GM21786 (cell line): ENCODE data around the gene TRIM62.
A peak's percentile ranks its signal among the peaks of the same experiment; 100 is the strongest.
"Not testable (repeated sequence)": the region's sequence is repeated elsewhere in the genome, so short reads cannot be mapped to it uniquely, and the experiment has no call there.

Experiments
- ATAC-seq: cut with Tn5 transposase; IDR thresholded peaks from one replicate; pipeline ENCODE4 v1.9.1; 2021; ENCODE audit not compliant: unreplicated experiment

The TRIM62 gene

DNA sequence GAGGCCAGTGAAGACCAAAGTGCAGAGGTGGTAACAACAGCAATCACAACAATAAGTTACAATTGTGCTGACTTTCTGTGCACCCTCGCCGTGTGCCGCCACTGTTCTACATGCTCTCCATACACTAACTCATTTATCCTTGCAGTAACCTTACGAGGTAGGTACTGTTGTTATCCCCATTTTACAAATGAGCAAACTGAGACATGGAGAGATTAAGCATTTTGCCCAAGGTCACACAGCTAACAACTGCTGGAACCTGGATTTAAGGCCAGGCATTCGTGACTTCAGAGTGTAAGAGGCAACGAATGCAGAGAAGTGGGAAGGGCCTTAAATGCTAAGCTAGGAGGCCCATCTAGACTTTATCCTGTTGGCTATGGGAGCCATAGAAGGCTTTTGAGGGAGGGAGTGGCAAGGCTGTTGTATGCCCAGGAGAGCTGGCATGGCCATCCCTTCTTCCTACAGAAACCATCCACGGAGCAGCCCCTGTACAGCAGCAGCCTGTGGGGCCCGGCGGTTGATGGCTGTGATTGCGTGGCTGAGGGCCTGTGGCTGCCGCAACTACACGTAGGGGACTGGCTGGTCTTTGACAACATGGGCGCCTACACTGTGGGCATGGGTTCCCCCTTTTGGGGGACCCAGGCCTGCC lies 64.3 kb downstream of the TRIM62 start:
- ATAC-seq = no peak

DNA sequence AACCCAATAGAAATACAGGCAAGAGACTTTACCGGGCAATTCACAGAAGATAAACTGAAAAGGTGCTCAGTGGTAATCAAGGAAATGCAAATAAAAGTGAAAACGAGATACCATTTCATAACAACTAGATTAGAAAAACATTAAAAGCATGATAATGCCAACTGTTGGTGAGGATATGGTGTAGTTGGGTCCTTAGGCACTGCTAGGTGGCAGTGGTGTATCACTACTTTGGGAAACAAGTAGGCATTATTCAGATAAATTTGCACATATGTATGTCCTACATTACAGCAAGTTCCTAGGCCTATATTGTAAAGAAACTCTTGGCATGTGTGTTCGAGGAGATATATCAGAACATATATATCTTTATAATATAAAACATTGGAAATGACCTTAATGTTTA lies 69.9 kb downstream of the TRIM62 start:
- ATAC-seq = no peak

DNA sequence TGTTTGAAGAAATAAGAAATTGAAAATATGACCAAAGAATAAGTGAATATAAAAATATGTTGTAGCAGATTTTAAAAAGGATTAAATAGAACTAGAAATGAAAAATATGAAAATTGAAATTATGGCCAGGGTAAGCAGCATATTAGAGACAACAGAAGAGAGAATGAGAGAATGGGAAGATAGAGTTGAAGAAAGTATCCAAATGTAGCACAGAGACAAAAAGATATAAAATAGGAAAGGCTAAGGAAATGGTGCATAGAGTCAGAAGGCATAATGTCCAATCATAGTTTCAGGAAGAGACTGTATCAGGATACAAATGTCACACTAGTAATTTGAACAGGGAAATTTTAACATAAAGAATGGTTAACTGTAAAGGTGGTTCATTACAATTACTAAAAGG lies 71.4 kb downstream of the TRIM62 start:
- no peak for ATAC-seq

DNA sequence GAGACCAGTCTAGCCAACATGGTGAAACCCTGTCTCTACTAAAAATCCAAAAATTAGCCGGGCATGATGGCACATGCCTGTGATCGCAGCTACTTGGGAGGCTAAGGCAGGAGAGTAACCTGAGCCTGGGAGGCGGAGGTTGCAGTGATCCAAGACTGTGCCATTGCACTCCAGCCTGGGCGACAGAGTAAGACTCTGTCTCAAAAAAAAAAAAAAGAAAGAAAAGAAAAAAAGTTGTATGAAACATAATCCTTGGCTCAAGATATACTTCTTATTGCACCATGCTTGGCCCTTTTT lies 81.8 kb downstream of the TRIM62 start:
- ATAC-seq = not testable (repeated sequence)

DNA sequence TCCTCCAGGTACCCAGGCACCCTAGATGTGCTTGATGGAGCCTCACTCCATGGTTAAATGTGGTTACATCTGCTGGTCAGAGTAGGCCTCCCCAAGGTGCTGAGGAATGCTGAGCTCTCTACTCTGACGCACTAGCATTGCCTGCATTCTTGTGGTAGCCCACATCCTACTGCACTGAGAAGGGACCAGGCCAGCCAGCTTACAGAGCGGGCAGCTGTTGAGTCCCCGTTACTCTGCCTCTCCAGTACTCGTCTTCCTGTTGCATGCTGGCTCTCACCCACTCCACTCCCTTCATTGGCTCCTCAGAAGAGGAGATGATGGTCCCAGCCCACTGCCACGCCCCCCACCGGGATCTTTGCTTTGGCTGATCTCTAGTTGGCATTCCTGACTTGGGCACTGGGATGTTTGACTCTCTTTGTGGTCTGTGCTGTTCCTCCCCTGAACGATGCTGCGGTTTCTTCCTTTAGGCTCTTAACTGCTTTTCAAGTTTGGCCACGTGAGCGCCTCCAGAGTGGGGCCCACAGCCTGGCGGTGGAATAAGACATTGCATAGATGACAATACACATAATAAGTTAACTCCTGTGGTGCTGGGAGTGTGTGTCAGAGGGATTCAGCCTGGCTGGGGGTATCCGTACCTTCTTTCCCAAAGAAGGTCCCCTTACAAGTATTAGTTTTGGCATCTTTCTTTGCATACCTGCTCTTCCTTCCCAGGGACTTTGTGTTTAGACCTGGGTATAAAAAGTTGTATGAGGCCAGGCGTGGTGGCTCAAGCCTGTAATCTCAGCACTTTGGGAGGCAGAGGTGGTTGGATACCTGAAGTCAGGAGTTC lies 82.3 kb downstream of the TRIM62 start:
- peak; percentile 77 for ATAC-seq

DNA sequence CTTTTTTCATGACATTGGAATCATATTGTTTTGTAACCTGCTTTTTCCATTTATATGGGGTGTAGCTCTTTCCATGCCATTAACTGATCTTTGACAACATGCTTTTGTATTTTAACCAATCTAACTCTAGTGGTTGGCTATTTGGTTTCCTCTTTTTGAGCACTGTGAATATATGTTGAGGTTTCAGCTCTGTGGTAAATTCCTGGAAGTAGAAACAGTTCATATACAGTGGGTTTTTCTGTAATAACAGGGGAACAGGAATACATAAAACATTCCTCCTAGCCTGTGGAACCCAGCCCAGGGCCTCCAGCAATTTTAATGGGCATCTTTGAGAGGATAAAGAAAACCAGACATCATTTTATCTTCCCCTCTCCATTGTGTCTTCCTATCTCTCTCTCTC lies 83.5 kb downstream of the TRIM62 start:
- ATAC-seq = no peak

DNA sequence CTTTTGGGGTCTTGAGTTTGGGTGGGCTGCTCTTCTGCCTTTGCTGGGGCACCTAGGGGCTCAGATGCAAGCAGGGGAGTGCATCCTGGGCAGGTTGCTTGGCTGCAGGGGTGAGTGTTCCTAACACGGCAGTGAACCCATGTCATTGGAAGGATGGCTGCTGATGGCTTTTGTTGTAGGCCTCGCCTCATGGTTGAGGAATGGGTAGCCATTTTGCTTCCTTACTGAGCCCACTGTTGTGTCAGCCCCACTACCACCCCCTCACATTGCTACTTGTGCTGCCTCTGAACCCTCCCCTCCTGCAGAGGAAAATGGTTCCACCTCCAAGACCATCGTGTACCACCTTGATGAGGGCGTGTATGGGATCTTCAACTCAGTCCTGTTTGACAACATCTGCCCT lies 84.1 kb downstream of the TRIM62 start:
- ATAC-seq = no peak

DNA sequence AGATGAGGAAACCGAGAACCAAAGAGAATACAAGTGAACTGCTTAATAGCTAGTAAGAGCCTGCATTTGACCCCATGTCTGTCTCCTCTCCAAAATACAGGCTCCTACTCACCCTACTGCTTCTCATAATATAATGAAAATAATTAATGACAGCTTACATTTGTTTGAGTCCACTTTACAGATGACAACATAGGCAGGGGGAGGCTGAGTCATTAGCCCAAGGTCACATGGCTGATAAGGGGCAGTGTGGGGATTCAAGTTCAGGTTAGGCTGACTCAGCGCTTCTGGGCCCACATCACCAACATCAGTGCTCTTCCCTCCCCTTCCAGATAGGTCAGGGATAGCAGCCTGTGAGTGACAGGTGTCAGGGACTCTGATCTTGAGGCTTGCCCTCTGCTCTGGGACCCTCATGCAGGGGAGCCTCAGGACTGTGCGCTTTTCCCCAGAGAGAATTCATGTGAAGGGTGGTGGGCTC lies 84.7 kb downstream of the TRIM62 start:
- ATAC-seq = no peak

DNA sequence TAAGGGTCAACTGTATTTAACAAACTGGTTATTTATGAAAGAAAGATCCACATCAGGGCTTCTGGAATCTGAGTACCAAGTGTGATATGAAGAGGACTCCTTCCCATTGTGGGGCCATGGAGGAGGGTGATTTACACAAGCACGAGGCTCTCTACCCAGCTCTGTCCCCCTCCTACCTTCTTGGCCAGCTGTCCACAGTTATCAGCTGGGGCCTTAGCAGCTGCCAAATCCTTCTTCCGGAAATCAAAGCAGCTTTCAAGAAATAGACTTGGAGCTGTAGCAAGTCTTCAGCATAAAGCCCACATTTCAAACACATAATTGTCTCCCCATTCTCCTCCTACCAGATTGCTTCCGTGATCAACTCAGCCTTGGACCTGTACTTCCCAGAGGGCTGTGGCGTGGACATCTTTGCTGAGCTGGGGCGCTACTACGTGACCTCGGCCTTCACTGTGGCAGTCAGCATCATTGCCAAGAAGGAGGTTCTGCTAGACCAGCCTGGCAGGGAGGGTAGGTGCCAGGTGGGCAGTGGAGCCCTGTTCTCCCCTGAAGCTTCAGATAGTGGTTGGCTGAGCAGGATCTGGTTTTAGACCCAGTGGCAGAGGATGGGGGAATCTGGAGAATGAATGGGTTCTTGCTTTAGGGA lies 85.4 kb downstream of the TRIM62 start:
- ATAC-seq = no peak
